K562 (cell line): ENCODE results near the gene NTM. TPM values are rescaled to one million over a fixed set of nuclear protein-coding genes. Genes with fewer than 3 reads are reported as not detected.

Source experiments
- ATAC-seq: fragments of 200-7000 bp; cut with Tn5 transposase; 3 replicates; pipeline ENCODE4 v1.9.1; 2020; ENCODE audit warnings: moderate library complexity
- BruUV-seq: library from RNA; stranded (reverse); fragments of 400-500 nt; replicated peaks from 2 replicates; lab custom pipeline; 2021; lab: Mats Ljungman, UMichigan
- CTCF ChIA-PET: fragments of 300-600 bp; formaldehyde crosslinking; extraction: SDS; loops from one replicate; lab custom pipeline; 2021; ENCODE audit warnings: low intra/inter-chr PET ratio; lab: Yijun Ruan, JAX
- POLR2A ChIA-PET: fragments of 300-600, 350-650 bp; sonication (Branson Sonifier 250); formaldehyde crosslinking; extraction: SDS; loops from one replicate; lab custom pipeline; 2021; ENCODE audit warnings: antibody characterized with exemption, inconsistent platforms; lab: Yijun Ruan, JAX
- DNase-seq, 4 experiments: peaks; one replicate each; pipeline versions ENCODE4 v3.0.0 to v3.0.0-alpha.2; 2011 to 2018; ENCODE audit warnings: low spot score in 3 of 4, mixed read lengths in 3 of 4; ENCODE audit errors: extremely low read depth in 1 of 4
- FAIRE-seq: peaks from 2 replicates; lab custom pipeline; 2011; peaks lifted over from hg19 to GRCh38; lab: Jason Lieb, UNC
- H2AFZ ChIP-seq: 2 replicates; pipeline ENCODE4 v1.6.0; 2011; ENCODE audit warnings: low read depth, low read length, control low read depth, inconsistent platforms
- H3K27ac ChIP-seq: fragments of 200-600 bp; 3 replicates; pipeline ENCODE4 v1.8.0; 2011; ENCODE audit warnings: low read depth, mild to moderate bottlenecking, control low read depth, inconsistent platforms, low read length, moderate library complexity, mixed read lengths; ENCODE audit errors: extremely low read depth
- H3K27me3 ChIP-seq, 2 experiments: fragments of 300-600 bp in 1 of 2; 2 replicates in 1 of 2; 3 replicates in 1 of 2; pipeline versions ENCODE4 v1.6.0 to v1.8.0; 2011; ENCODE audit warnings: inconsistent platforms in 2 of 2, low read length in 2 of 2, mild to moderate bottlenecking in 1 of 2, mixed read lengths in 1 of 2, moderate library complexity in 1 of 2; ENCODE audit not compliant: control insufficient read depth in 2 of 2, insufficient read depth in 2 of 2
- H3K36me3 ChIP-seq: fragments of 300-600 bp; 3 replicates; pipeline ENCODE4 v1.8.0; 2011; ENCODE audit warnings: mild to moderate bottlenecking, low read length, inconsistent platforms; ENCODE audit not compliant: control insufficient read depth, insufficient read depth
- H3K4me1 ChIP-seq, 2 experiments: fragments of 200-600 bp in 1 of 2; replicated peaks in 1 of 2; 2 replicates in 1 of 2; 3 replicates in 1 of 2; pipeline versions ENCODE4 v1.5.1 to v1.8.0; 2011; ENCODE audit warnings: inconsistent platforms in 2 of 2, low read length in 2 of 2, mild to moderate bottlenecking in 1 of 2, mixed read lengths in 1 of 2, moderate library complexity in 1 of 2; ENCODE audit not compliant: control insufficient read depth in 2 of 2, insufficient read depth in 2 of 2
- H3K4me2 ChIP-seq: 2 replicates; pipeline ENCODE4 v1.6.1; 2011; ENCODE audit warnings: low read length, control low read depth, inconsistent platforms, mixed read lengths; ENCODE audit not compliant: insufficient read depth
- H3K4me3 ChIP-seq: fragments of 200-600 bp; sonication (generic), shearing (Covaris generic); 2 replicates; pipeline ENCODE4 v1.5.1; 2016; ENCODE audit warnings: control low read depth, inconsistent platforms
- H3K79me2 ChIP-seq: fragments of 200-600 bp; 3 replicates; pipeline ENCODE4 v1.8.0; 2011; ENCODE audit warnings: low read length, inconsistent platforms; ENCODE audit not compliant: control insufficient read depth, insufficient read depth
- H3K9ac ChIP-seq, 2 experiments: 2 replicates each; pipeline versions ENCODE4 v1.6.0 to v1.6.1; 2011; ENCODE audit warnings: low read depth in 2 of 2, low read length in 2 of 2, control low read depth in 1 of 2, inconsistent platforms in 1 of 2, mild to moderate bottlenecking in 1 of 2, mixed read lengths in 1 of 2; ENCODE audit not compliant: insufficient read depth in 1 of 2
- H3K9me1 ChIP-seq: one replicate; pipeline ENCODE4 v1.6.0; 2011; ENCODE audit warnings: inconsistent platforms, mild to moderate bottlenecking, low read length, moderate library complexity; ENCODE audit not compliant: control insufficient read depth, insufficient read depth
- H3K9me3 ChIP-seq: replicated peaks from 2 replicates; pipeline ENCODE4 v1.5.1; 2011; ENCODE audit warnings: low read depth, low read length, inconsistent platforms; ENCODE audit not compliant: control insufficient read depth, insufficient read depth
- H4K20me1 ChIP-seq: replicated peaks from 2 replicates; pipeline ENCODE4 v1.6.1; 2011; ENCODE audit warnings: low read length, inconsistent platforms, mixed read lengths; ENCODE audit not compliant: control insufficient read depth, insufficient read depth
- ATF1 ChIP-seq, 2 experiments: fragments of 450-650 bp in 1 of 2; IDR thresholded peaks; 2 replicates each; pipeline ENCODE4 v1.6.1; 2016; ENCODE audit warnings: missing compliant biosample characterization in 1 of 2, missing genetic modification characterization in 1 of 2
- E2F3 ChIP-seq: fragments of 250-450 bp; sonication (Bioruptor Pico); IDR thresholded peaks from 2 replicates; pipeline ENCODE4 v1.4.0; 2020; ENCODE audit warnings: mild to moderate bottlenecking
- MECOM ChIP-seq: fragments of 250-450 bp; sonication (Bioruptor Pico); IDR thresholded peaks from 2 replicates; pipeline ENCODE4 v1.8.0; 2022; ENCODE audit warnings: inconsistent platforms
- SAFB ChIP-seq: fragments of 200-400 bp; formaldehyde crosslinking; IDR thresholded peaks from 2 replicates; pipeline ENCODE4 v1.6.1; 2017; ENCODE audit warnings: low read depth, low read length, borderline replicate concordance
- SPI1 ChIP-seq: IDR thresholded peaks from 2 replicates; pipeline ENCODE4 v1.6.1; 2011; ENCODE audit warnings: low read depth, low read length, control low read depth, borderline replicate concordance
- SRSF1 ChIP-seq: fragments of 200-400 bp; formaldehyde crosslinking; IDR thresholded peaks from 2 replicates; pipeline ENCODE4 v1.6.1; 2017; ENCODE audit warnings: mild to moderate bottlenecking, low read depth, low read length, moderate library complexity
- TFE3 ChIP-seq: fragments of 450-650 bp; formaldehyde crosslinking; IDR thresholded peaks from 2 replicates; pipeline ENCODE4 v1.4.0; 2020; ENCODE audit warnings: mild to moderate bottlenecking, mixed read lengths
- TRIM28 ChIP-seq: fragments of 450-650 bp; IDR thresholded peaks from 2 replicates; pipeline ENCODE4 v1.6.1; 2017
- ZNF165 ChIP-seq: fragments of 250-450 bp; sonication (Bioruptor Pico); IDR thresholded peaks from 2 replicates; pipeline ENCODE4 v1.4.0; 2020; ENCODE audit warnings: borderline replicate concordance
- ZNF197 ChIP-seq: fragments of 200-800 bp; sonication (Bioruptor generic); IDR thresholded peaks from 2 replicates; pipeline ENCODE4 v1.6.1; 2016; ENCODE audit warnings: low read depth, missing genetic modification characterization, missing compliant biosample characterization
- ZNF253 ChIP-seq: fragments of 250-450 bp; sonication (Bioruptor Pico); conservative IDR thresholded peaks from 2 replicates; pipeline ENCODE4 v1.6.1; 2021; ENCODE audit warnings: mild to moderate bottlenecking
- ZNF436 ChIP-seq: fragments of 250-450, 450-650 bp; sonication (Bioruptor Pico); formaldehyde crosslinking; IDR thresholded peaks from 2 replicates; pipeline ENCODE4 v1.7.0; 2020; ENCODE audit warnings: mild to moderate bottlenecking
- ZNF507 ChIP-seq: conservative IDR thresholded peaks from 2 replicates; pipeline ENCODE4 v1.6.1; 2017; ENCODE audit warnings: missing genetic modification characterization, missing compliant biosample characterization
- ZNF717 ChIP-seq: fragments of 250-450 bp; sonication (Bioruptor Pico); IDR thresholded peaks from 2 replicates; pipeline ENCODE4 v1.5.0; 2021
- ZNF766 ChIP-seq: fragments of 200-800 bp; sonication (Bioruptor generic); conservative IDR thresholded peaks from 2 replicates; pipeline ENCODE4 v1.6.1; 2016; ENCODE audit warnings: missing genetic modification characterization, missing compliant biosample characterization
- WGBS: fragments of 100-300 bp; shearing (Covaris generic); methylation state at CpG from one replicate; pipeline ENCODE4 v1.1.6; 2016; ENCODE audit warnings: low coverage, mixed read lengths; ENCODE audit not compliant: insufficient coverage; ENCODE audit errors: missing lambda C conversion rate; 5-methylcytosine and 5-hydroxymethylcytosine counted together
- in situ Hi-C: fragments of 300-500 bp; cut with MboI; formaldehyde crosslinking; loops from 4 replicates; pipeline ENCODE4 v1.15.0; 2018; ENCODE audit warnings: inconsistent platforms, mixed read lengths
- intact Hi-C: fragments of 100-400 bp; cut with micrococcal nuclease; formaldehyde crosslinking; loops from 2 replicates; pipeline ENCODE4 v1.14.2; 2022
- polyA plus RNA-seq, 8 experiments: library from polyadenylated mRNA; depleted of rRNA in 4 of 8; stranded (reverse) in 5 of 8; unstranded in 3 of 8; fragments of >200 nt; fragmentation: Nextera tagmentation in 2 of 8; fragmentation: Illumina TruSeq in 1 of 8; extraction: Ambion mirVana in 2 of 8; extraction: Trizol in 1 of 8; gene quantifications; 2 replicates each; pipeline versions ENCODE4 v1.2.1 to v1.2.3, GENCODE V29; 2011 to 2014; ENCODE audit warnings: inconsistent platforms in 1 of 8, missing spikeins in 1 of 8
- total RNA-seq, 7 experiments: library from RNA; depleted of rRNA in 6 of 7; stranded (reverse); fragments of >200 nt in 6 of 7; fragmentation: Illumina TruSeq in 2 of 7; extraction: Trizol in 2 of 7; gene quantifications; 2 replicates each; pipeline versions ENCODE4 v1.2.1 to v1.2.3, GENCODE V29; 2011 to 2021; ENCODE audit warnings: low replicate concordance in 1 of 7
- TF ChIP-seq, protein P1 (sequence below): fragments of 450-650 bp; formaldehyde crosslinking; IDR thresholded peaks from 2 replicates; pipeline ENCODE4 v1.4.0; 2020; ENCODE audit warnings: mild to moderate bottlenecking
- TF ChIP-seq, protein P2 (sequence below), 2 experiments: IDR thresholded peaks; 2 replicates each; pipeline ENCODE4 v1.6.1; 2011; ENCODE audit warnings: borderline replicate concordance in 1 of 2, control low read depth in 1 of 2, low read depth in 1 of 2, low read length in 1 of 2, mild to moderate bottlenecking in 1 of 2, mixed read lengths in 1 of 2, moderate library complexity in 1 of 2; ENCODE audit not compliant: insufficient read depth in 1 of 2, insufficient read length in 1 of 2, poor library complexity in 1 of 2, severe bottlenecking in 1 of 2; ENCODE audit errors: extremely low read depth in 1 of 2
- TF ChIP-seq, protein P3 (sequence below): fragments of 250-450 bp; sonication (Bioruptor Pico); IDR thresholded peaks from 2 replicates; pipeline ENCODE4 v1.5.0; 2021

The NTM gene
- total and polyA plus RNA-seq, 9 of the 15 experiments (the other 6 are each of a cell fraction or from before 2014, with no cell fraction given), result not detected

- TF ChIP-seq, protein P1, sequence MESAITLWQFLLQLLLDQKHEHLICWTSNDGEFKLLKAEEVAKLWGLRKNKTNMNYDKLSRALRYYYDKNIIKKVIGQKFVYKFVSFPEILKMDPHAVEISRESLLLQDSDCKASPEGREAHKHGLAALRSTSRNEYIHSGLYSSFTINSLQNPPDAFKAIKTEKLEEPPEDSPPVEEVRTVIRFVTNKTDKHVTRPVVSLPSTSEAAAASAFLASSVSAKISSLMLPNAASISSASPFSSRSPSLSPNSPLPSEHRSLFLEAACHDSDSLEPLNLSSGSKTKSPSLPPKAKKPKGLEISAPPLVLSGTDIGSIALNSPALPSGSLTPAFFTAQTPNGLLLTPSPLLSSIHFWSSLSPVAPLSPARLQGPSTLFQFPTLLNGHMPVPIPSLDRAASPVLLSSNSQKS, result no peak
Measured at GRCh38 chr11:131955904-131956303, 585.5 kb downstream of the NTM start (continued).

DNA sequence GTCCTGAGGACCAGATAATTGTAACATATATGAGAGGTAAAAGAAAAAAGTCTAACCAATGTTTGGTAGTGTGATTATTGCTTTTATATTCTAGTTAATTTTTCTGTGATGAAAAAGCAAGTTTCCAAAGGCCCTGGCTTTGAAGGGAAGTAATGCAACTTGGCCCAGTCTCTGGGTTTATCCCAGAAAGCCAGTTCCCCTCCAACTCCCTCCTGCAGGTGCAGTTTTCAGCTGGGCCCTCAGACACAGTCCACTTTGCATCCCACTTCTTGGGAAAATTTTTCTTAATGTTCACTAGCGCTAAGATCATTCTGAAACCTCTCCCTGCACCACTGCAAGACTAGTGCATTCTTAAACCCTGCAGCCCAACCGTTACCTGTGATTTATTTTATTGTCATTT, 586.8 kb downstream of the NTM start:
- H3K27me3 ChIP-seq, result no peaks in the 10 kb centered on the region
- ChIA-PET POLR2A (no interaction called here), CTCF (no interaction called here)
- H4K20me1 ChIP-seq, result no peaks in the 10 kb centered on the region
- FAIRE-seq (no peak), ATAC-seq (no peak), DNase-seq (no peak)
- 0% methylated on average over 2 of the region's 2 CpGs for WGBS
- H3K36me3 ChIP-seq, result no peaks in the 10 kb centered on the region
- in situ Hi-C loops (no loop called here), intact Hi-C loops (no loop called here)
- TF ChIP-seq, protein P2, sequence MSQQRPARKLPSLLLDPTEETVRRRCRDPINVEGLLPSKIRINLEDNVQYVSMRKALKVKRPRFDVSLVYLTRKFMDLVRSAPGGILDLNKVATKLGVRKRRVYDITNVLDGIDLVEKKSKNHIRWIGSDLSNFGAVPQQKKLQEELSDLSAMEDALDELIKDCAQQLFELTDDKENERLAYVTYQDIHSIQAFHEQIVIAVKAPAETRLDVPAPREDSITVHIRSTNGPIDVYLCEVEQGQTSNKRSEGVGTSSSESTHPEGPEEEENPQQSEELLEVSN (IDR thresholded peaks at IDR 0.05; ENCODE audit: borderline replicate concordance in 1 of 2, extremely low read depth in 1 of 2, insufficient read depth in 1 of 2, insufficient read length in 1 of 2, low read depth in 1 of 2, low read length in 1 of 2, poor library complexity in 1 of 2, severe bottlenecking in 1 of 2), result no peak
- TF ChIP-seq SPI1, result no peak
- TF ChIP-seq, protein P3, sequence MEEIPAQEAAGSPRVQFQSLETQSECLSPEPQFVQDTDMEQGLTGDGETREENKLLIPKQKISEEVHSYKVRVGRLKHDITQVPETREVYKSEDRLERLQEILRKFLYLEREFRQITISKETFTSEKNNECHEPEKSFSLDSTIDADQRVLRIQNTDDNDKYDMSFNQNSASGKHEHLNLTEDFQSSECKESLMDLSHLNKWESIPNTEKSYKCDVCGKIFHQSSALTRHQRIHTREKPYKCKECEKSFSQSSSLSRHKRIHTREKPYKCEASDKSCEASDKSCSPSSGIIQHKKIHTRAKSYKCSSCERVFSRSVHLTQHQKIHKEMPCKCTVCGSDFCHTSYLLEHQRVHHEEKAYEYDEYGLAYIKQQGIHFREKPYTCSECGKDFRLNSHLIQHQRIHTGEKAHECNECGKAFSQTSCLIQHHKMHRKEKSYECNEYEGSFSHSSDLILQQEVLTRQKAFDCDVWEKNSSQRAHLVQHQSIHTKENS, result no peak
- no peak for TF ChIP-seq TFE3 (CRISPR knock-in tag)
- no peak for TF ChIP-seq SRSF1
- no peak for TF ChIP-seq ZNF766 (CRISPR knock-in tag)
- TF ChIP-seq SAFB, result no peak
- TF ChIP-seq ZNF436 (CRISPR knock-in tag), result no peak
- TF ChIP-seq ZNF253 (CRISPR knock-in tag), result no peak
- no peak for TF ChIP-seq ZNF507 (tag)
- no peak for TF ChIP-seq ATF1 (CRISPR knock-in tag; IDR thresholded peaks at IDR 0.05)
- no peak for TF ChIP-seq ATF1 (tag; IDR thresholded peaks at IDR 0.05)
- no peak for TF ChIP-seq E2F3
- no peak for TF ChIP-seq ZNF197 (CRISPR knock-in tag)
- TF ChIP-seq MECOM, result no peak
- TF ChIP-seq TRIM28, result no peak
- TF ChIP-seq ZNF165 (CRISPR knock-in tag), result no peak
- no peak for TF ChIP-seq ZNF717 (CRISPR knock-in tag)
- no peak overlapping the region for H3K9ac ChIP-seq
- H3K4me3 ChIP-seq, result no peak overlapping the region
- H3K4me1 ChIP-seq, result no peaks in the 10 kb centered on the region
- H3K4me2 ChIP-seq, result no peak overlapping the region
- H2AFZ ChIP-seq, result no peak overlapping the region
- no peak overlapping the region for H3K27ac ChIP-seq
- H3K79me2 ChIP-seq, result no peaks in the 10 kb centered on the region
- H3K9me3 ChIP-seq, result 0 out of 2 replicates have a peak, but pooled peaks cover 2% of the 10 kb centered on the region
- H3K9me1 ChIP-seq, result no peaks in the 10 kb centered on the region
- BruUV-seq, result no TSS peak
